Gastroesophageal sphincter (tissue), 3 donors: ENCODE measurements around the gene CDKAL1.

Source experiments
- CTCF ChIP-seq, 4 experiments: fragments of 200-600 bp in 2 of 4; fragments of 450-650 bp in 2 of 4; sonication (generic) in 1 of 4; IDR thresholded peaks; one replicate each; pipeline ENCODE4 v1.5.1; 2017 to 2019; ENCODE audit warnings: antibody characterized with exemption in 4 of 4, mild to moderate bottlenecking in 2 of 4, moderate library complexity in 2 of 4
- POLR2A ChIP-seq, 2 donors: fragments of 450-650 bp; IDR thresholded peaks; one replicate each; pipeline ENCODE4 v1.6.1; 2017; ENCODE audit warnings: antibody characterized with exemption in 2 of 2, mild to moderate bottlenecking in 2 of 2, moderate library complexity in 1 of 2
- POLR2AphosphoS5 ChIP-seq: sonication (generic); formaldehyde crosslinking; IDR thresholded peaks from one replicate; pipeline ENCODE4 v1.6.1; 2017; ENCODE audit warnings: antibody characterized with exemption

GRCh38 chr6:20692023-20692422, 157.8 kb downstream of the CDKAL1 start:
- TF ChIP-seq POLR2AphosphoS5 (no peak), CTCF (IDR thresholded peaks at IDR 0.05) (no peak), POLR2A (IDR thresholded peaks at IDR 0.05) (no peak)
